Adipose tissue (tissue), 3 donors: ENCODE data around the gene UPF3A. TPM values are rescaled to one million over a fixed set of nuclear protein-coding genes. Genes with fewer than 3 reads are reported as not detected.
"Not testable (repeated sequence)": the region's sequence is repeated elsewhere in the genome, so short reads cannot be mapped to it uniquely, and the experiment has no call there.

Experiments used
- H3K27ac ChIP-seq: one replicate; pipeline ENCODE4 v1.5.1; 2013; ENCODE audit warnings: low read depth, low read length
- WGBS, 3 donors: extraction: QIAGEN DNeasy Blood & Tissue Kit; methylation state at CpG; one replicate each; pipeline ENCODE4 v1.1.7; 2013; 5-methylcytosine and 5-hydroxymethylcytosine counted together
- polyA plus RNA-seq, 3 donors: library from polyadenylated mRNA; stranded (reverse); fragments of 200-250 nt; gene quantifications; one replicate each; pipeline ENCODE4 v1.2.3, GENCODE V29; 2013
- donor health status: healthy with polysubstance abuse.
- donor health status: Bipolar disorder and iron deficiency.
- donor health status: healthy.

The UPF3A gene
- polyA plus RNA-seq, 3 donors = 27.3 to 51.7 (median 46.3) TPM

DNA sequence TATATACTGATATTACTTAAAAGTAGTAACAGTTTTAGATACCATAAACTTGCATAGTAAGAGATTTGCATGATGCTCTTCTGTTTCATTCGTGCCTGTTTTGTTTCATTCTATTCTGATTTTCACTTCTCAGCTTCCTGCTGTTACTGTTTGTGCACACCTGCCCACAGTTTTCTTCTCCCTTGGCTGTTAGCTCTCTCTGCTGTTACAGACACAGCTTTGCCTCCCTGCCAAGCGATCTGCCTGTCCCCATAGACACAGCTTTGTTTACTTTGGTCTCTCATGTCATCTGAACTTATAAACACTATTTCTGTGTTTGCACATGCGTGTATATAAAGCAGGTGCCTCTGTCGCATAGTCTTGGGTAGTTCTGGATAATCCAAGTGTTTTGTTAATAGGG is 21.4 kb upstream of the UPF3A start:
- WGBS, 3 donors = 38 to 93% (median 85%) methylated on average over 4 of the region's 4 CpGs
- no peak overlapping the region for H3K27ac ChIP-seq

DNA sequence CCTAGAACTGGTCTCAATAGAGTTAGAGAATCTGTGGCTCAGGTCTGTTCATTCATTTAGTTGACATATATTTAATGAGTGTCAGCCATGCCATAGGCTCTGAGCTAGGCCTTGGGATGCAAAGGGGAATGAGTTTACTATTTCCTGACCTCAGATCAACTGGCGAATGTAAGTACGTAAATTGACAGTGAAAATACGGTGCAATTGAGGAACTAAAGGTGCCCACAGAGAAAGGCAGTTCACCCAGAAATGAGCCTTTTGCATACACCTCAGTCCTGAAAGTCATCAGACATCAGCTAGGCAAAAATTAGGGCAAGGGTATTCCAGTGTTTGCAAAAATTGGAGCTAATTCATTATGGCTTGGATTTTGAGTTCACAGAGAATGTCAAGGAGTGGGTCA is 20.6 kb upstream of the UPF3A start:
- H3K27ac ChIP-seq = no peak overlapping the region
- 72 to 91% (median 75%) methylated on average over 3 of the region's 3 CpGs for WGBS, 3 donors

DNA sequence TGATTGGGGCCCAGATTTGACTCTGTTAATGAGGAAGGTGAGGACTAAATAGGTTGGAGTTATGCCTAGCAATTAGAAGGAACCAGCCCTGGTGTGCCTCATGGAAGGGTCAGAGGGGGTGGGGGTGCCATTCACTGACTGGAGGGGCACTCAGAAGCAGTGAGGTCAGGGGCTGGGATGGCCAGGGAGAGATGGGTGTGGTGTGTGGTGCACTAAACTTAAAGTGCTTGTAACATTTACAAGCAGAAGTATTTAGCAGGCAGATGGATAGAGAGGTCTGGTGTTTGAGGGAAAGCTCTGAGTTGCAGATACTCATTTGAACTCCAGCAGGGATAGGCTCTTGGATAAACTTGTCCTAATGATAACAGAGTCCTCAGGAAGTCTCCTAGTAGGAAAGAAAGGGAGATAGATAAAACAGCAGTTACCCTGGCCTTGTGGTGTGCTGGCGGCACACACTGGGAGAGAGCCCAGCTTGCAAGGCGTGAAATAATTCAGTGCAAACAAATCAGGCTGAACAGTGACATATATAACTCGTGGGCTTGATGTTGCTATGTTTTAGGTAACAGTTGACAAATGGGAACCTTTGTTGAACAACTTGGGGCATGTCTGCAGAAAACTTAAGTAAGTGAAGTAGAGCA is 20.0 kb upstream of the UPF3A start:
- H3K27ac ChIP-seq = no peak overlapping the region
- 32 to 86% (median 81%) methylated on average over 3 of the region's 3 CpGs for WGBS, 3 donors

DNA sequence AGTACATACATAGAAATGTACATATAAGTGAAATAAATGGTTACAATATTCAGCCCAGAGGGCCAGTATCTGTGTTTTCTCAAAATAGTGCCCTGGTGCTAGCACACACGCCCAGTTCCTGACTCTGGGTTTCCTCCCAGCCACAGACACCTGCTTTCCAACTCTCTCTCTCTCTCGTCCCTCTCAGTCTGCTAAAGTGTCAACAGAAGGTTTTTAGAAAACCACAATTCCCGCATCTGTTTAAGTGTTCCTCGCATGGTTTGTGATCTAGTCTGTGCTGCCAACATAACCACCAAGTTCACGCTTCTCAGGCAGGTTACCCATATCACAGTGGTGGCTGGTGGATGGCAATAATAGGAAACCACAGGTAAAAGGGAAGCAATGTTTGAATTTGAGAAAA is 17.8 kb upstream of the UPF3A start:
- H3K27ac ChIP-seq = no peak overlapping the region
- 60 to 86% (median 66%) methylated on average over 5 of the region's 5 CpGs for WGBS, 3 donors

DNA sequence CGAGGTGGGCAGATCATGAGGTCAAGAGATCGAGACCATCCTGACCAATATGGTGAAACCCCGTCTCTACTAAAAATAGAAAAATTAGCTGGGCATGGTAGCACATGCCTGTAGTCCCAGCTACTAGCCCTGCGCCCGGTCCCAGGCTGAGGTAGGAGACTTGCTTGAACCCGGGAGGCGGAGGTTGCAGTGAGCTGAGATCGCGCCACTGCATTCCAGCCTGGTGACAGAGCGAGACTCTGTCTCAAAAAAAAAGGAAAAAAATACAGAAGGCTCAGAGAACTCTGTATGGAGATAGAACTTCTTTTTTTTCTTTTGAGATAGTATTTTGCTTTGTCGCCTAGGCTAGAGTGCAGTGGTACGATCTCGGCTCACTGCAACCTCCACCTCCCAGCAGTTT is 17.1 kb upstream of the UPF3A start:
- 94 to 97% (median 97%) methylated on average over 13 of the region's 13 CpGs for WGBS, 3 donors
- not testable (repeated sequence) for H3K27ac ChIP-seq

DNA sequence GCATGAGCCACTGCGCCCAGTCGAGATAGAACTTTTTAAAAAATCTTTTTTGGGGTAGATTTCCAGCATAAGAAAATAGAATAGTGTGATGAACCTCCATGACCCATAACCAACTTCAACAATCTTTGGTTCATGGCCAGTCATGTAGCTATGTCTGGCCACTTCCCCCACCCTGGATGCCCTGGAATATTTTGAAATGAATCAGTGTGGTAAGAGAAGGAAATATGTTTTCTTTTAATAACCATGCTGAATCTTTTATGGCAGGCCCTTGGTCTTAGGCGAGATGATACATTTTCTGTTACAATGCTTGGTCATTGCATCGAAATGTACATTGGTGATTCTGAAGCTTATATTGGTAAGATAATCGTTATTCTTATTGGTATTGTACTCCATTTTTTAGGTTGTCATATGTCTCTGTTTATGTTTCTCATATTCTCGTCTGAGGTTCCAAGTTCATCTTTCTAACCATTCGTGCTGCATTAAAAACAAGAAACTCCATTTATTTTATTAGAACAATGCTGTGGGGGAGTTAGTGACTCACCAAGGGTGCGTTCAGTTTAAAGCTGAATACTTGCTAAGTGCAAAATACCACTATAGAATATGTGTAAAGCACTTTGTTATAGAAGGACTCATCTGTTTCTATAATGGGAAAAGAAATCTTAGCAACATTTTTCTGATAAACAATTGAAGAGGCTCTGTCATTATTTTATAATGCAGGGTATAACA is 16.4 kb upstream of the UPF3A start:
- WGBS, 3 donors = 92 to 93% (median 92%) methylated on average over 8 of the region's 8 CpGs
- no peak overlapping the region for H3K27ac ChIP-seq

DNA sequence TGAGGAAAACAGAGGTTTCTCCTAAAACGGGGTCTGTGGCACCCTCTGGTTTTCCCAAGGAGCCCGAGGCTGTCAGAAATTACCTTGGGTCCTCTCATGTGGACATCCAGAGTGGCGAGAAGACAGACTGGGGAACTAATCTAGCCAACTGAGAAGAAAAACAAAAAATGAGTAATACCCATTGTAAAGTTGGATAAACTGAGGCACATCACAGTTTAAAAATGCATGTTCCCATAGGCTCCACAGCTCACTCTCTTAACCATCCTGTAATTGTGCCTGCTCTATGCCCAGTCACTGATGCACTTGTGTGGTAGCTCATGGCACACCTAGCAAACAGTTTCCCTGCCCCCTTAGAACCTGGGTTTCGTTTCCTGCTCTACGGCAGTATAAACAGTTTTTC is 15.2 kb upstream of the UPF3A start:
- 96 to 97% (median 97%) methylated on average over 5 of the region's 5 CpGs for WGBS, 3 donors
- H3K27ac ChIP-seq = no peak overlapping the region

DNA sequence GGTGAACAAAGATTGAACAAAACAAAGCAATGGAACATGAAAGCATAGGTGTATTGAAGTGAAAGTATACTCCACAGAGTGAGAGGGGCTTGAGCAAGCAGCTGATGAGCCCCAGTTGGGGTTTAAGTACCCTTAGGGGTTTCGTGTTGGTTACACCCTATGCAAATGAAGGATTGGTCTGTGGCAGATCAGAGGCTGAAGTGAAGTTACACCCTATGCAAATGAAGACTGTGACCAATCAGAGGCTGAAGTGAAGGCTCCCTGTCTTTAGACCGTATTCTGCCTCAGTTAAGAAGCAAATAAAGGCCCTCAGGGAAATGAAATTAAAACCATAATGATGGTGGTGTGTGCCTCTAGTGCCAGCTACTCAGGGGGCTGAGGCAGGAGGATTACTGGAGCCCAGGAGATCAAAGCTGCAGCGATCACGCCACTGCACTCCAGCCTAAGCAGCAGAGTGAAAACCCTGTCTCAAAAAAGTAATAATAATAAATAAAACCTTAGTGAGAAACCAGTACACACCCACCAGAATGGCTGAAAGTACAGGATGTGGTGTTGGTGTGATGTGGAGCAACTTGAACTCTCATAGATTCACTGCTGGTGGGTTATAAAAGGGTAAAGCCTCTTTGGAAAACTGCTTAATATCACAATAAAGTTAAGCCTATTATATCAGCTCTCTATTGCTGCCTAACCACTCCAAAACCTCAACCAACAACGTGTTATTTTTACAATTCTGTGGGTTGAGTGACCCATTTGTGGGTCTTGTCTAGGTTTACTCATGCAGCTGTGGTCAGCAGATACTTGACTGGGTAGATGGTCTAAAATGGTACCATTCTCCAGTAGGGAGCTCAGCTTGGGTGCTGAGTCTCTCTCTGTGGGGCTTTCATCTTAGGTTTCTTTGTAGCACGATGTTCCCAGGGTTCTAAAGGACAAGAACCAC is 12.8 kb upstream of the UPF3A start:
- H3K27ac ChIP-seq = no peak overlapping the region
- WGBS, 3 donors = 94 to 95% (median 94%) methylated on average over 6 of the region's 6 CpGs

DNA sequence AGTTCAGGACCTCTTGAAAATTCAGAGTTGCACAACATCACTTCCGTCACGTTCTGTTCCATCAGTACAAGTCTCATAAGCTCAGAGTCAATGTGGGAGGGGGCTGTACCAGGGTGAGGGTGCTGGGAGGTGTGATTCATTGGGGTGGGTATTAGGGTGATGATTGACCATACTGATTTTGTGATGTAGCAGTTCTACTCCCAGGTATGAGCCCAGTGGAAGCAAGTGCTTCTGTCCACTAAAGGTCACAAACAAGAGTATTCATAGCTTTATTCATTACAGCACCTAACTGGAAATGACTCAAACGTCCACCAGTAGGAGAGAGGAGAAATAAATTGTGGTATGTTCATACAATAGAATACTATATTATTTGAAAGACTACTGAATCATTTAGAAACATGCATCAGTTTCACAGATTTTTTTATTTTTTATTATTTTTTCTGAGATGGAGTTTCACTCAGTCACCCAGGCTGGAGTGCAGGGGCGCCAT is 12.1 kb upstream of the UPF3A start:
- H3K27ac ChIP-seq = no peak overlapping the region
- 84 to 94% (median 88%) methylated on average over 4 of the region's 4 CpGs for WGBS, 3 donors

DNA sequence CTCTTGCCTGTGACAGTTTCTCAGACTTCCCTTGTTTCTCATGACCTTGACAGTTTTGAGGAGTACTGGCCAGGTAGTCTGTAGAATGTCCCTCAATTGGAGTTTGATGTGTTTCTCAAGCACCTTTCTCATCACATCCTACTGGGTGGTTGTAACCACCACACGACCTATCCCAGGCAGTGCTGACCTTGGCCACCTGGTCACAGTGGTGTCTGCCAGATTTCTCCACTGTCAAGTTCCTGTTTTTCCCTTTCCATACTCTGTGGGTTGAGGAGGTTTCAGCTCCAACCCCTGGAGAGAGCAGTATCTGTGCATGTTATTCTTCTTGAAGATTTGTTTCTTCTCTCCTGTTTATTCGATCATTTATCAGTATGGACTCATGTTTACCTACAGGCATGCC is 8.4 kb upstream of the UPF3A start:
- no peak overlapping the region for H3K27ac ChIP-seq
- WGBS, 3 donors = 54 to 81% (median 74%) methylated on average over 2 of the region's 2 CpGs

DNA sequence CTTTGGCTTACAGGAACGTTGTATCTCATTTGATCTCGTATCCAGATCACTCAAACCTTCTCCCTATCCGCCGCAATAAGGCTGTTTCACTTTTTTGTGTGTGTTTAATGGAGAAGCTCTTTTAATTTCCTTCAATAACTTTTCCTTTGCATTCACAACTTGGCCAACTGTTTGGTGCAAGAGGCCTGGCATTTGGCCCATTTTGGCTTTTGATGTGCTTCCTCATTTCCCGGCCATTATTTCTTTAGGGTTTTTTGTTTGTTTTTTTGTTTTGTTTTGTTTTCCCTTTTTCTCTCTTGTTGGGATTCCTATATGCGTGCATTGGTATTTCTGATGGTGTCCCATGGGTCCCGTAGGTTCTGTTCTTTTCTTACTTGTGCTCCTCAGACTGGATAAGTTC is 6.1 kb upstream of the UPF3A start:
- 65 to 88% (median 66%) methylated on average over 7 of the region's 7 CpGs for WGBS, 3 donors
- no peak overlapping the region for H3K27ac ChIP-seq

DNA sequence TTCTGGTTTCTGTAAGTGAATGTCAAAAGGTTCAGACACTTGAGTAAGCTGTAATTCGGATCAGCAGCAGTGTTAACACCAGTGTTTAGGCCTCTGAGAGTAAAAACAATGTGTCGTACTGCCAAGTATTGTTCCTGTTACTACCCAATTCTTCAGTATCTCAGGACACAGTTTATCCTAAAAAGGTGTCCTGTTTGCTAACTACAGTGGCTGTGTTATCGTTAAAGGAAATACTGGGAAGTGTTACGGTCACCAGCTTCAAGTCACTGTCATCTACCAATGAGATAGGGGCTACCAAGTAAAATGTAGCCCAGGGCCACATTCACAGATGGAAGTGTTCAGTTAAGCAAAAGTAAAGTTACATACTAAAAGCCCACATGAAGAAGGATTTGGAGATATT is 2.3 kb upstream of the UPF3A start:
- H3K27ac ChIP-seq = no peak overlapping the region
- 80 to 83% (median 83%) methylated on average over 4 of the region's 4 CpGs for WGBS, 3 donors

DNA sequence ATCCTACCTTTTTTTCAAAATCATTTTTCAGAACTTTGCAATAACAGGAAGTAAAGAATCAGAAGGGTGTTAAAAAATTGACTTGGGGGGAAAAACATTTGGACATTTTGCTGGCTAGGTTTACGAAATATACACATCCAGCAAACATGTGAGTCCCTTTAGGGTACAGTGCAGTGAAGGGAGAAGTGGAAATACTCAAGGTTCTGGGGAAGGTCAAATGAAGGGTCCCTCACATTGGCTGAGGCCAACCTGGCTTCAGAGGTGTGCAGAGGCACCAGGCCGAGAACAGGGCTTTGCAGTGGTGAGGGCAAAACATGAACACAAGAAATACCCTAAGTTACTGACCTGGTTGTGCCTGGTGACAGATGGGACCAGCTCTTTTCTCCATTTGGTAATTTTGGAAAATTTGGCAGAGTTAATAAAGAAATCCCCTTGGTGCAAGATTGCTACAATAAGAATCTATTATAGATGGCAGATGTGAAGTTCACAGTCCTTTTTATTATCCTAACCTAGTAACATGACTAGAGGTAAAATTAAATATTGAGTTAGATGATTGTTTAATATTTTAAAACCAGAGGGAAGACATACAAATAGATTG is 1.5 kb upstream of the UPF3A start:
- WGBS, 3 donors = 78 to 90% (median 80%) methylated on average over 2 of the region's 2 CpGs
- no peak overlapping the region for H3K27ac ChIP-seq

DNA sequence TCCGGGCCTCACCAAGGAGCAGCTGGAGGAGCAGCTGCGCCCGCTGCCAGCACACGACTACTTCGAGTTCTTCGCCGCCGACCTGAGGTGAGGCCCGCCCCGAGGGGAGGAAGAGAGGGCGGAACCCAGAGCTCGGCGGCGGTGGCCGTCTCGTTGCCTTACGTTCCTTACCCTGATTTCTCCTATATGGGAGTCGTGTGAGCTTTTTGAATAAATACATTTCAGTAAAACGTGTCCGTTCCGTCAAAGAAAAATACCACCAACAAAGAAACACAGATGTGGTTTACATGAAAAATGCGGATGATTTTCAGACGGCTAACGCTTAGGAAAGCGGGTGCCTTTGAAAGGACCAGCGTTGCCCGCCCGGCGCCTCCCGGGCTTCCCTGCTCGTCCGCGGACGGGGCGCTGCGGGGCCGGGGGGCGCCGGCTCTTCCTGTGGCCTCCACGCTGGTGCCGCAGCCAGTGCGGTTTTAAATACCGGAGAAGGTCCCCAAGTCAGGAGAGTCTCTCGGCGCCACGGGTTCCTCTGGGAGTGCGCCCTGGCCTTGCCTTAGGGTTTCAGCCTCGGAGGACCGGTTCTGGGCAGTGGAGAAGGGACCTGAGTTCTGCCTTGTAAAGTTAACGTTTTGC is 755 bp downstream of the UPF3A start:
- 0% methylated on average over 50 of the region's 50 CpGs for WGBS, 3 donors

DNA sequence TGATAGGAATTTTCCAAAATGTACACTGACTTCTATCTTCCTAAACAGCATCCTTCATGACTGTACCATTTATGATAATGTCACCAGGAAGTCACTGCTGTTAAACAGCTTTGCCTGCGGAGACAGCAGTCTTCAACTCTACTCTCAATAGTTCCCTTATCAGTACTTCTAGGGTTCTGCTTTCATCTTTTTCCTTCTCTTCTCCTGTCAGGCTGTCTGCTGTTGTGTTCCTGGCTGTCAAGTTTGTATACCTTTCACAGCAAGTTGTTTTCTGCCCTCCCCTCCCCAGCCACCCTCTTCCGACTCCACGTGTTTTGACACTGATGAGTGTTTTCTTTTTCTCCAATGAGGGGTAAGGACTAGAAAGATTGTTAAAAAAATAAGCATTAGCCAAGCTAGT is 2.2 kb downstream of the UPF3A start:
- 74 to 82% (median 75%) methylated on average over 3 of the region's 3 CpGs for WGBS, 3 donors
- no peak overlapping the region for H3K27ac ChIP-seq

More for the DNA sequence above, 755 bp downstream of the UPF3A start:
- no peak overlapping the region for H3K27ac ChIP-seq

DNA sequence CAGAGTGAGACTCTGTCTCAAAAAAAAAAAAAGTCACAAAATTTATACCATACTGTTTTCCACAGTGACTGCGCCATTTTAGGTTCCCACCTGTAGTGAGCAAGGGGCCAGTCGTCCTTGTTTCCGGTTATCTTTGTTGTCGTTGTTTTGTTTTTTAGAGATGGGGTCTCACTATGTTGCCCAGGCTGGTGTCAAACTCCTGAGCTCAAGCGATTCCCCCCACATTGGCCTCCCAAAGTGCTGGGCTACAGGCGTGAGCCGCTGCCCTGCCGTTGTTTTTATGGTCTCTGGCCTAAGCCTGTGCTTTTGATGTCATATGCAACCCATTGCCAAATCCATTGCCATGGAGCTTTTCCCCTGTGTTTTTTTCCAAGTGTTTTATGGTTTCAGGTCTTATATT is 3.3 kb downstream of the UPF3A start:
- 90 to 96% (median 94%) methylated on average over 8 of the region's 8 CpGs for WGBS, 3 donors
- no peak overlapping the region for H3K27ac ChIP-seq

DNA sequence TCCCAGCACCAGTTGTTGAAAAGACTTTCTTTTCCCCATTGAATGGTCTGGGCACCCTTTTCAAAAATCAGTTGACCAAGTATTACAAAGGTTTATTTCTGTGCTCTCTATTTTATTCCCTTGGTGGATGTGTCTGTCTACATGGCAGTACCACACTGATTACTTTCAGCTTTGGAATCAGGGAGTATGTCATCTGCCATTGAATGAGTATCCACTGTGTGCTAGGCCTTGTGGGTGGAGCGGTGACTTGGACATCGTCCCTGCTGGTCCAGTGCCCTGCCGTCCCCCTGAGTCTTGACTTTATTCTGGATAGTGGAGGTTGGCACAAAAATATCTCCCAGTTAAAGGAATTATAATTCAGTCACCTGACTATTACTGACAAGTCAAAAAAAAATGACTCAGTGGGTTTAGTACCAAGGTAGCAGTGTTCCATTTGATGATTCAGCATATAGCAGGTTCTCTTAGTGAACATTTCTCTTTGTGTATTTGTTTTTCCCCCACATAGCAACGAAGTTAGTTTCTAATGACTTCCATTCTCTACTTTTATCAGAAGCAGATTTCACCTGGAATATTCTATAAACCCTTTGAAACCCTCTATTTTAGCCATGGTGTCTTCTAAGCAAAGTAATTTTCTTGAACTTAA is 3.9 kb downstream of the UPF3A start:
- no peak overlapping the region for H3K27ac ChIP-seq
- WGBS, 3 donors = 77 to 87% (median 83%) methylated on average over 4 of the region's 4 CpGs

DNA sequence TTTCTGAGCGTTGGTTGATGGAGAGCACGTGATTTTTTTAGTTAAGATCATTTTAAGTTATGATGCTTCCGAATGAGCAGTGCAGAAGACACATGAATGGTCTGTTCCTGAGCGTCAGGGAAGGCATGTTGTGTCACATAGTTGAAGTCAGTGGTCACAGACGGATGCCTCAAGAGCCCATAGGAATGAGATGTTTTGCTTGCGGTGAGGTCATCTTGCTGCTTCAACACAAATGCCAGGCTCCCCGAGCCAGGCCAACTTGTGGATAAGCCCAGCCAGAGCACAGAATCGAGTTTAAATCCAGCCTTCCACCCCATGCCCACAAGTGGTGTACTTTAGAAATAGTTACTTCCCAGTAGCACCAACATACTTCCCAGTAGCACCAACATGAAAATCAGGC is 5.4 kb downstream of the UPF3A start:
- no peak overlapping the region for H3K27ac ChIP-seq
- 95 to 97% (median 96%) methylated on average over 8 of the region's 8 CpGs for WGBS, 3 donors
